ENCODE results near the gene TBC1D32. TPM values are rescaled to one million over a fixed set of nuclear protein-coding genes. Genes with fewer than 3 reads are reported as not detected.
"Not testable (repeated sequence)": the region's sequence is repeated elsewhere in the genome, so short reads cannot be mapped to it uniquely, and the experiment has no call there.

Gene TBC1D32
- polyA plus RNA-seq, 1 of the 3 experiments (the other 2 are of a cell fraction): 2.3 TPM

DNA sequence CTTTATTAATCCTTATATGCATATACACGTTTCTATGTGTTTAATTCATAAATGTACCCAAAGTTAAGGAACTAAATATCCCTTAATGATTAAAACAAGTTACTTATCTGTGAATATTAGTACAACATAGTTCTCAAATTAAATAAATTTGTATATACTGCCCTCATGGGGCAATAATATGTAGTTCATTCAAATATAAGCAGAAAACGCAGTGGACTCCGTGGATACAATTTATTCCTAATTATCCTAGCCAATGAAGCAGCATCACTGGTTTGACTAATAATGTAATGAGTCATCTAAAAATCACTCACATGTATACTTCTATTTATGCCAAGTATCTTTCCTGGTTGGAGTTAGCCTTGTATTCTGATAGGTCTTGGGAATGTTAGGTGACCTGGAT lies 111.6 kb downstream of the TBC1D32 start:
- Histone ChIP-seq H3K4me3 (ENCODE audit: low read depth in 2 of 2, low read length in 1 of 2) (no peak overlapping the region), H3K36me3 (replicated peaks in 1 of 2; ENCODE audit: control insufficient read depth in 1 of 2, insufficient read depth in 2 of 2, low read length in 1 of 2) (peaks cover 2 to 3% of the 10 kb centered on the region in 2 experiments), H3K9ac (no peak overlapping the region), H3K9me2 (no peaks in the 10 kb centered on the region), H3K4me1 (ENCODE audit: control insufficient read depth in 1 of 2, insufficient read depth in 2 of 2, low read depth in 1 of 2, low read length in 1 of 2) (no peaks in the 10 kb centered on the region), H3K9me3 (no peaks in the 10 kb centered on the region), H3K79me2 (ENCODE audit: insufficient read depth) (no peaks in the 10 kb centered on the region), H3K27ac (ENCODE audit: low read depth in 2 of 2, low read length in 1 of 2) (no peak overlapping the region), H2AFZ (ENCODE audit: low read depth) (no peak overlapping the region), H4K20me1 (ENCODE audit: insufficient read depth) (no peaks in the 10 kb centered on the region), H3K27me3 (ENCODE audit: insufficient read depth) (no peaks in the 10 kb centered on the region), H3F3A (replicated peaks; ENCODE audit: insufficient read depth) (no peaks in the 10 kb centered on the region), H3K4me2 (no peak overlapping the region)
- CTCF ChIA-PET: interaction anchor here (4.2 kb wide), 1 partner anchor 12 kb away, joined by 18 read pairs; no protein-coding TSS in a partner anchor
- 58% methylated on average over 3 of the region's 3 CpGs for WGBS (ENCODE audit: low lambda C conversion rate)
- DNase-seq: no peak
- POLR2A ChIA-PET: no interaction called here
- TF ChIP-seq RAD21 (IDR thresholded peaks at IDR 0.05; ENCODE audit: low read length) (peak; percentile 35; the same call in 1 of the 2 replicates), YY1 (IDR thresholded peaks at IDR 0.05; ENCODE audit: low read depth) (no peak)
- TF ChIP-seq, protein P1, sequence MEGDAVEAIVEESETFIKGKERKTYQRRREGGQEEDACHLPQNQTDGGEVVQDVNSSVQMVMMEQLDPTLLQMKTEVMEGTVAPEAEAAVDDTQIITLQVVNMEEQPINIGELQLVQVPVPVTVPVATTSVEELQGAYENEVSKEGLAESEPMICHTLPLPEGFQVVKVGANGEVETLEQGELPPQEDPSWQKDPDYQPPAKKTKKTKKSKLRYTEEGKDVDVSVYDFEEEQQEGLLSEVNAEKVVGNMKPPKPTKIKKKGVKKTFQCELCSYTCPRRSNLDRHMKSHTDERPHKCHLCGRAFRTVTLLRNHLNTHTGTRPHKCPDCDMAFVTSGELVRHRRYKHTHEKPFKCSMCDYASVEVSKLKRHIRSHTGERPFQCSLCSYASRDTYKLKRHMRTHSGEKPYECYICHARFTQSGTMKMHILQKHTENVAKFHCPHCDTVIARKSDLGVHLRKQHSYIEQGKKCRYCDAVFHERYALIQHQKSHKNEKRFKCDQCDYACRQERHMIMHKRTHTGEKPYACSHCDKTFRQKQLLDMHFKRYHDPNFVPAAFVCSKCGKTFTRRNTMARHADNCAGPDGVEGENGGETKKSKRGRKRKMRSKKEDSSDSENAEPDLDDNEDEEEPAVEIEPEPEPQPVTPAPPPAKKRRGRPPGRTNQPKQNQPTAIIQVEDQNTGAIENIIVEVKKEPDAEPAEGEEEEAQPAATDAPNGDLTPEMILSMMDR (IDR thresholded peaks at IDR 0.05): peak; percentile 56

DNA sequence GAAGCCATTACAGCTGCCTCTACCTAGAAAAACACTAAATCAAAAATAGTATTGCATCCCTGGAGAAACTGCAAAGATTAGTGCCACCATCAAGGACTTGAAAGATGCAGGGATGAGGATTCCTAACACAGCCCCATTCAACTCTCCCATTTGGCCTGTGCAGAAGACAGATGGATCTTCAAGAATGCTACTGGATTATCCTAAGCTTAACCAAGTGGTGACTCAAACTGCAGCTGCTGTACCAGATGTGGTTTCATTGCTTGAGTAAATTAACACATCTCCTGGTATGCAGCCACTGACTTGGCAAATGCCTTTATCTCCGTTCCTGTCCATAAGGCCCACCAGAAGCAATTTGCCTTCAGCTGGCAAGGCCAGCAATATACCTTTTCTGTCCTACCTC lies 117.4 kb downstream of the TBC1D32 start:
- H3K9me3 ChIP-seq: no peaks in the 10 kb centered on the region
- DNase-seq: no peak
- H3K9ac ChIP-seq: no peak overlapping the region
- H2AFZ ChIP-seq (ENCODE audit: low read depth): no peak overlapping the region
- H4K20me1 ChIP-seq (ENCODE audit: insufficient read depth): no peaks in the 10 kb centered on the region
- ChIA-PET POLR2A (no interaction called here), CTCF (interaction anchor here (1.2 kb wide), 1 partner anchor 9 kb away, joined by 4 read pairs; no protein-coding TSS in a partner anchor)
- TF ChIP-seq EP300 (IDR thresholded peaks at IDR 0.05; ENCODE audit: borderline replicate concordance in 1 of 2, low read depth in 1 of 2, low read length in 1 of 2) (no peak), GATA2 (CRISPR knock-in tag; IDR thresholded peaks at IDR 0.05) (no peak), MXI1 (IDR thresholded peaks at IDR 0.05; ENCODE audit: low read depth, low read length) (no peak), NFIC (IDR thresholded peaks at IDR 0.05; ENCODE audit: borderline replicate concordance) (no peak), RFX5 (IDR thresholded peaks at IDR 0.05; ENCODE audit: low read length) (no peak), PBX3 (IDR thresholded peaks at IDR 0.05) (no peak)
- TF ChIP-seq, protein P2, sequence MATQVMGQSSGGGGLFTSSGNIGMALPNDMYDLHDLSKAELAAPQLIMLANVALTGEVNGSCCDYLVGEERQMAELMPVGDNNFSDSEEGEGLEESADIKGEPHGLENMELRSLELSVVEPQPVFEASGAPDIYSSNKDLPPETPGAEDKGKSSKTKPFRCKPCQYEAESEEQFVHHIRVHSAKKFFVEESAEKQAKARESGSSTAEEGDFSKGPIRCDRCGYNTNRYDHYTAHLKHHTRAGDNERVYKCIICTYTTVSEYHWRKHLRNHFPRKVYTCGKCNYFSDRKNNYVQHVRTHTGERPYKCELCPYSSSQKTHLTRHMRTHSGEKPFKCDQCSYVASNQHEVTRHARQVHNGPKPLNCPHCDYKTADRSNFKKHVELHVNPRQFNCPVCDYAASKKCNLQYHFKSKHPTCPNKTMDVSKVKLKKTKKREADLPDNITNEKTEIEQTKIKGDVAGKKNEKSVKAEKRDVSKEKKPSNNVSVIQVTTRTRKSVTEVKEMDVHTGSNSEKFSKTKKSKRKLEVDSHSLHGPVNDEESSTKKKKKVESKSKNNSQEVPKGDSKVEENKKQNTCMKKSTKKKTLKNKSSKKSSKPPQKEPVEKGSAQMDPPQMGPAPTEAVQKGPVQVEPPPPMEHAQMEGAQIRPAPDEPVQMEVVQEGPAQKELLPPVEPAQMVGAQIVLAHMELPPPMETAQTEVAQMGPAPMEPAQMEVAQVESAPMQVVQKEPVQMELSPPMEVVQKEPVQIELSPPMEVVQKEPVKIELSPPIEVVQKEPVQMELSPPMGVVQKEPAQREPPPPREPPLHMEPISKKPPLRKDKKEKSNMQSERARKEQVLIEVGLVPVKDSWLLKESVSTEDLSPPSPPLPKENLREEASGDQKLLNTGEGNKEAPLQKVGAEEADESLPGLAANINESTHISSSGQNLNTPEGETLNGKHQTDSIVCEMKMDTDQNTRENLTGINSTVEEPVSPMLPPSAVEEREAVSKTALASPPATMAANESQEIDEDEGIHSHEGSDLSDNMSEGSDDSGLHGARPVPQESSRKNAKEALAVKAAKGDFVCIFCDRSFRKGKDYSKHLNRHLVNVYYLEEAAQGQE (IDR thresholded peaks at IDR 0.05; ENCODE audit: low read depth, low read length): no peak
- H3K9me2 ChIP-seq: no peaks in the 10 kb centered on the region
- no peak overlapping the region for H3K4me2 ChIP-seq
- H3K4me1 ChIP-seq (ENCODE audit: control insufficient read depth in 1 of 2, insufficient read depth in 2 of 2, low read depth in 1 of 2, low read length in 1 of 2): no peaks in the 10 kb centered on the region
- no peaks in the 10 kb centered on the region for H3K79me2 ChIP-seq (ENCODE audit: insufficient read depth)
- WGBS (ENCODE audit: low lambda C conversion rate): 86% methylated on average over 1 of the region's 1 CpG
- no peaks in the 10 kb centered on the region for H3K27me3 ChIP-seq (ENCODE audit: insufficient read depth)
- H3F3A ChIP-seq (replicated peaks; ENCODE audit: insufficient read depth): no peaks in the 10 kb centered on the region
- H3K4me3 ChIP-seq (ENCODE audit: low read depth in 2 of 2, low read length in 1 of 2): no peak overlapping the region
- no peak overlapping the region for H3K27ac ChIP-seq (ENCODE audit: low read depth in 2 of 2, low read length in 1 of 2)
- H3K36me3 ChIP-seq (replicated peaks in 1 of 2; ENCODE audit: control insufficient read depth in 1 of 2, insufficient read depth in 2 of 2, low read length in 1 of 2): peaks cover 2 to 3% of the 10 kb centered on the region in 2 experiments

DNA sequence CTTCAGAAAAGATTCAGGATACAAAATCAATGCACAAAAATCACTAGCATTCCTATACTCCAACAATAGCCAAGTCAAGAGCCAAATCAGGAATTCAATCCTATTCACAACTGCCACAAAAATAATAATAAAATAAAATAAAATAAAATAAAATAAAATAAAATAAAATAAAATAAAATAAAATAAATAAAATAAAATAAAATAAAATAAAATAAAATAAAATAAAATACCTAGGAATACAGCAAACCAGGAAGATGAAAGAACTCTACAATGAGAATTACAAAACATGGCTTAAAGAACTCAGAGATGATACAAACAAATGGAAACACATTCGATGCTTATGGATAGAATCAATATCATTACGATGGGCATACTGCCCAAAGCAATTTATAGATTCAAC lies 120.9 kb downstream of the TBC1D32 start:
- H3K27me3 ChIP-seq (ENCODE audit: insufficient read depth); H3F3A ChIP-seq (replicated peaks; ENCODE audit: insufficient read depth); H3K9me3 ChIP-seq; H3K27ac ChIP-seq (ENCODE audit: low read depth in 2 of 2, low read length in 1 of 2); H3K9me2 ChIP-seq; POLR2A ChIA-PET; H4K20me1 ChIP-seq (ENCODE audit: insufficient read depth); H3K79me2 ChIP-seq (ENCODE audit: insufficient read depth); H3K4me1 ChIP-seq (ENCODE audit: control insufficient read depth in 1 of 2, insufficient read depth in 2 of 2, low read depth in 1 of 2, low read length in 1 of 2); H3K4me2 ChIP-seq; DNase-seq; H2AFZ ChIP-seq (ENCODE audit: low read depth); H3K4me3 ChIP-seq (ENCODE audit: low read depth in 2 of 2, low read length in 1 of 2); CTCF ChIA-PET; H3K36me3 ChIP-seq (replicated peaks in 1 of 2; ENCODE audit: control insufficient read depth in 1 of 2, insufficient read depth in 2 of 2, low read length in 1 of 2); H3K9ac ChIP-seq: not testable (repeated sequence)
- 80% methylated on average over 2 of the region's 2 CpGs for WGBS (ENCODE audit: low lambda C conversion rate)
